Stimulated activated CD8-positive, alpha-beta memory T cell treated with anti-CD3 and anti-CD28 coated beads, Interleukin-4, amount 100 ng/mL, for 48 hours (primary cell): ENCODE data around the gene PCNA.
"Not testable (repeated sequence)": the region's sequence is repeated elsewhere in the genome, so short reads cannot be mapped to it uniquely, and the experiment has no call there.

Experiments
- DNase-seq: peaks from one replicate; pipeline ENCODE4 v3.0.0-alpha.2; 2020

The PCNA gene

GRCh38 chr20:5095931-5096330 lies 23.8 kb downstream of the PCNA start:
- no peak for DNase-seq

GRCh38 chr20:5095454-5095853 lies 24.3 kb downstream of the PCNA start:
- DNase-seq = no peak

DNA sequence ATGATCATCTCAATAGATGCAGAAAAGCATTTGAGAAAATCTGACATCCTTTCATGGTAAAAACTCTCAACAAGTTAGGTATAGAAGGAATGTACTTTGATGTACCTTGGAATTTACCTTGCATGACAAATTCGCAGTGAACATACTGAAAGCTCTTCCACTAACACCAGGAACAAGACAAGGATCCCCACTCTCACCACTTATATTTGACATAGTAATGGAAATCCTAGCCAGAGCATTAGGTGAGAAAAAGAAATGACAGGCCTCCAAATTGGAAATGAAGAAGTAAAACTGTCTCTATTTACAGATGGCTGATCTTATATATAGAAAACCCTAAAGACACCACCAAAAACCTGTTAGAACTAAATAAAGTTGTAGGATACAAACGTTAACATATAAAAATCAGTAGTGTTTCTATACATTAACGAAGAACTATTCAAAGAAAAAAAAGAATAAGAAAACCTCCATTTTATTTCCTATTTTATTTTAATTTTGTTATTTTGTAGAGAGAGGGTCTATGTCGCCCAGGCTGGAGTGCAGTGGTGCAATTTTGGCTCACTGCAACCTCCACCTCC lies 26.9 kb downstream of the PCNA start:
- DNase-seq = no peak

DNA sequence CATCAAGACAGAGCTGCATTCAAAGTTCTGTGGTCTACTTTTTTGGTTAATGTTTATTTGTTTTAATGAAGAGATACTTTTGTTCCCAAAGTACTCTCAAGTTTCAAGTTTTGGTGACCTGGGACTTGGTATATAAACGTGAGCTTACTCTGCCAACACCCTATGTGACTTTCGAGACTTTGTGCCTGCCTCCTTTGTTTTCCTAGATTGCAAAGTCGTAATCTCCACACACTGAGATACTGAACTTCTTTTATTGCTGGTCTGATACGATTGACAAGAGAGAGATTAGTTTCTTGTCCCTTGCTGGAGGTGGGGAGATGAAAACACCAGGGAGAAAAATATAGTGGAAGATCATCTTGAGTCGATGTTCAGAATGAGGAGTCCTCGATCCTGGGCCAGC lies 27.9 kb downstream of the PCNA start:
- no peak for DNase-seq

GRCh38 chr20:5090191-5090590 lies 29.6 kb downstream of the PCNA start:
- no peak for DNase-seq

DNA sequence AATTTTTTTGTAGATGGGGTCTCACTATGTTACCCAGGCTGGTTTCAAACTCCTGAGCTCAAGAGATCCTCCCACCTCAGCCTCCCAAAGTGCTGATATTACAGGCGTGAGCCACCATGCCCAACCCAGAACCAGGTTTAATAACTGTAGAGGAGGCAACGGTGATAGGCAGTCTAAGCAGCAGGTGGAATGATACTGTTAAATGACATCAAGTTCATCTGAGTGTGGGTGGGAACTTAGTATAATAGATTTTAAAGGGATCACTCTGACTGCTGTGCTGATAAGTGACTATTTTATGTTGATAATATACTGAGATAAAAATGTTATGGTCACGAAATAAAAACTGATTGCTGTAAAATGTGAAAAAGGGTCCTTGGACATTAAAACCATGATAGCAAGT lies 31.1 kb downstream of the PCNA start:
- no peak for DNase-seq

DNA sequence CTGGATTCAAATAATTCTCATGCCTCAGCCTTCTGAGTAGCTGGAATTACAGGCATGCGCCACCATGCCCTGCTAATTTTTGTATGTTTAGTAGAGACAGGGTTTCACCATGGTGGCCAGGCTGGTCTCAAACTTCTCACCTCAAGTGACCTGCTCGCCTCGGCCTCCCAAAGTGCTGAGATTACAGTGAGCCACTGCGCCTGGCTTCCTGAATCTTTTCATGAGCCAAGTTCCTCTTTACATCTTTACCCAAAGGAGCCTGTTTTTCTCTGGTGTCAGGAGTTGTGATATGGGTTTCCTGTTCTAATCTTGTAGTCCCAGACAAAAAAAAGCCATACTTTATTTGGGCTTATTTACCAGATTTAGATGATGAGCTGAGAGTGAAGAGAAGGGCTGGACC lies 34.4 kb downstream of the PCNA start:
- DNase-seq = no peak

DNA sequence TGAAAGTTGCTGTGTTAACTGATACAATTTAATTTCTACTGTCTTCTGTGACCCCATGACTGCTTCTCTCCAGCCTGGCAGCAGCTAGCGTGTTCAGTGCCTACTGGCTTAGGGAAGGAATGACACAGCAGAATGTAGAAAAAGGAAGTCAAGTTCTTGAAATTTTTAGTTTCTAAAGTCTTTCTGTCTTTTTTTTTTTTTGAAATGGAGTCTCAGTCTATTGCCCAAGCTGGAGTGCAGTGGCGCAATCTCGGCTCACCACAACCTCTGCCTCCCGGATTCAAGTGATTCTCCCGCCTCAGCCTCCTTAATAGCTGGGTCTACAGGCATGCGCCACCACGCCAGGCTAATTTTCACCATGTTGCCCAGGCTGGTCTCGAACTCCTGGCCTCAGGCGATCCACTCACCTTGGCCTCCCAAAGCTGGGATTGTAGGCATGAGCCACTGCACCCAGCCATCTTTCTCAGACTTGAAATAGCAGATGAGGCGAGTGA lies 39.3 kb downstream of the PCNA start:
- DNase-seq = no peak

DNA sequence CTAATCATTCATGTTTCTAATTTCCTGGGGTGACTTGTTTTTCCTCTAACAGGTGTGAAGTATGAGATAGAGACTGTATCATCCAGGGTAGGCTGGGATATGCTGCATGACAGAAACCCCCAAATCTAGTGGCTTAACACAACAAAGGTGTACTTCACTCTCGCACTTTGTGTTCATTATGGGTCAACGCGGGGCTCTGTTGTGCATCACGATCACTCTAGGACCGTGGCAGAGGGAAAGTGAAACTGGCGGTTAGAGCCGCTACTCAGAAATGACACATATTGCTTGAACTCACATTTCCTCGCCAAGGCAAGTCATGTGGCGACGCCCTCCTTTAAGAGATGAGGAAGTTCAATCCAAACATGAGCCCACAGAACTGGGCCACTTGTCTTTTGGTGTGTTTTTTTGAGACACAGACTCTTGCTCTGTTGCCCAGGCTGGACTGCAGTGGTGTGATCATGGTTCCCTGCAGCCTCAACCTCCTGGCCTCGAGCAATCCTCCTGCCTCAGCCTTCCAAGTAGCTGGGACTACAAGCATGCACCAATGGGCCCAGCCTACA lies 41.3 kb downstream of the PCNA start:
- DNase-seq = peak; percentile 83

DNA sequence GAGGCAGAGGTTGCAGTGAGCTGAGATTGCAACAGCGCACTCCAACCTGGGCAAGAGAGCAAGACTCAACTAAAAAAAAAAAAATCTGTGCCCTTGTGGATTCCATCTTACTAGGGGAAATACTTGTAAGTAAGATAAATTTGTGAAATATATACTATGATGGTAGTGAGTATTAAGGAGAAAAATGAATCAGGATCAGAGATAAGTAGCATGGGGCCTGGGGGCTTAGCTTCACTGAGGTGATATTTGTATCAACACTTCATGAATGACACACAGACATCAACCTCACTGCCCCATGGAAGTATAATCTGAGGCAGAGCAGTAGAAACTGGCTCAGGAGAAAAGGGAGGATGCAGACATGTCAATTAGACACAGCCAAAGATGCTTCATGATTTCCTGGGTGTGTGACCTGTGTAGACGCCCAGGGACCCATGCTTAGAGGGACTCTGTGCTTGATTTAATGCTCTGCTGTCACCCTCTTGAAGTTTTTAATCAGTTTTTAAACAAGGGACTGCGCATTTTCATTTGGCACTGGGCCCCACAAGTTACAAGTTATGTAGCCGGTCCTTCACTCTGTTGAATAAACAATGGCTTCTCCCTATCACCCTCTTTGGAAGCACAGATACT lies 41.9 kb downstream of the PCNA start:
- peak; percentile 31 for DNase-seq

- DNase-seq = not testable (repeated sequence)
Measured at GRCh38 chr20:5076913-5077312, 42.8 kb downstream of the PCNA start.

GRCh38 chr20:5074232-5074674 lies 45.5 kb downstream of the PCNA start:
- DNase-seq = no peak

DNA sequence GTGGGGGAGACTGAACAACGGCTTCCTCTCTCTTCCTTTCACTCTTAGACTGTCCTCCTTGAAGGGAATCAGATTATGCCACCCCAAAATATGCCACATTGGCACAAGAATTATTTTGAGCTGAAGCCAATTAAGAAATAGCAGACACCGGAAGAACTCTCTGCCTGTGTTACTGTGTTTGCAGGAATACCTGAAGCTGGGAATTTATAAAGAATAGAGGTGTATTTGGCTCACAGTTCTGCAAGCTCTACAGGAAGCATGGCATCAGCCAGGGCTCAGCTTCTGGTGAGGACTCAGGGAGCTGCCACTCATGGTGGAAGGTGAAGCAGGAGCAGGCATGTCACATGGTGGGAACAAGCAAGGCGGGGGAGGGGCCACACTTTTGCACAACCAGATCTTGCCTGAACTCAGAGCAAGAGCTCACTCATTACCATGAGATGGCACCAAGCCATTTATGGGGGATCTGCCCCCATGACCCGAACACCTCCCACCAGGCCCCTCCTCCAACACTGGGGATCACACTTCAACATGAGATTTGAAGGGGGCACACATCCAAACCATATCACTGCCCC lies 46.0 kb downstream of the PCNA start:
- DNase-seq = peak; percentile 34

DNA sequence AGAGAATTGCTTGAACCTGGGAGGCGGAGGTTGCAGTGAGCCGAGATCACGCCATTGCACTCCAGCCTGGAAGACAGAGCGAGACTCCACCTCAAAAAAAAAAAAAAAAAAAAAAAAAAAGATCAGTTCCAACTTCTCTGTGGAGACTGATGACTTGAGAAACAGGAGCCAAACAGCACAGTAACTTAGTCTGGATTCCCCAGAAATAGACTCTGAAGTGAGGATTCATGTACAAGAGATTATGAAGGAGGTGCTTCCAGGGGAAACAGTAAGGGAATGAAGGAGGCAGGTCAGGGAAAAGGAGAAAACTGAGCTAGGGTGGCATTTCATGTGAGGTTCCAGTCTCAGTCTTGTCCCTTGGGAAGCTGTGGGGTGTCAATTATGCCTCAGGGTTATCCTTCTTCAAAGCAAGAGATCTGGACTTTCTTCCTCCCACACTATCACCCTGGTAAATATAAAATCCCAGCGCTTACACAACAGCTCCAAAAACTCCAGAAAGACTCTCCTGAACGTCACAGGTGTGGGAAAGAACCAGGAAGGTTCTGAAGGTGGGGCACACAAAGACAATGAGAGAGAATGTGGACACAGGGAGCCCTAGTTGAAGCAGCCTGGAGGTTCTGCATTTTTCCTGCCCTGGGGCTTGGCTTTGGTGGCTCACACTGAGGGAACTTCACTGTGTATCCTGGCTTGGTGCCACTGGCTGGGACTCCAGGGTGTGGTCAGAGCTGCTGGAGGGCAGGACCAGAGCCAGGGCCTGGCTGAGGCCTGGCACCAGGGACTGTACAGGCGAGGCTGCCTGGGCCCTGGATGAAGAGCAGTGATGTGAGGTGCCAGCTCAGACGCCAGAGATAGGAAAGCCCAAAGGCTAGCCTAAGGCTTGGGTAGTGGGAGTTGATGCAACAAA lies 46.8 kb downstream of the PCNA start:
- DNase-seq = no peak

GRCh38 chr20:5071942-5072341 lies 47.8 kb downstream of the PCNA start:
- DNase-seq = not testable (repeated sequence)

DNA sequence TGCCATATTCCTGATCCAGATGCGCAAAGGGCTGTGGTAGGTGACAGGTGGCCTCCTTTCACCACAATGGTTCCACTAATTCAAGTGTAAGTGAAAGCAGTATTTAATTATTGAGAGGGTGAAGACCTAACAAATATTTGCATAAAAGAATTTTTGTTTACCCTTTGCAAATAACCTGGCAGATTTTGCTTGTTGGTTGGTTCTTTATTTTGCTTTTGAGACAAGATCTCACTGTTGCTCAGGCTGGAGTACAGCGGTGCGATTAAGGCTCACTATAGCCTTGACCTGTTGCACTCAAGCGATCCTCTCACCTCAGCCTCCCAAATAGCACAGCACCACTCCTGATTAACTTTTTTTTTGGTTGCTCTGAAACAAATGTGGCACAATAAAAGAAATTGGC lies 49.2 kb downstream of the PCNA start:
- no peak for DNase-seq

DNA sequence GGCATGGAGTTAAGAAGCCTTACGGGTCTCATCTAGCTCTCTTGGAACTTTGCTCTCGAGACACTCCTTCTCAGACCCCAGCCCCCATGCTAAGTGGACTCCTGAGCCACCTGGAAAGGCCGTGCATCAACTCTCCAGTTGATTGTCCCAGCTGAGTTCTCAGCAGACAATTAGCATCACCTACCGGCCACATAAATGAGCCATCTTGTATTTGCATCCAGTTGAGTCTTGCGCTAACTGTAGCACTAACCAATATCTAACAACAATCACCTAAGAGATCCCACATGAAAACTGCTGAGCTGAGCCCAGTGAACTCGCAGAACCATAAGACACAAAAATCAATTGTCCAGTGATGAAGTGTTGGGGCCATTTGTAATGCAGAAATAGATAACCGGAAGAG lies 49.7 kb downstream of the PCNA start:
- DNase-seq = no peak

- DNase-seq = no peak
Measured at GRCh38 chr20:5069141-5069806, 50.5 kb downstream of the PCNA start.

DNA sequence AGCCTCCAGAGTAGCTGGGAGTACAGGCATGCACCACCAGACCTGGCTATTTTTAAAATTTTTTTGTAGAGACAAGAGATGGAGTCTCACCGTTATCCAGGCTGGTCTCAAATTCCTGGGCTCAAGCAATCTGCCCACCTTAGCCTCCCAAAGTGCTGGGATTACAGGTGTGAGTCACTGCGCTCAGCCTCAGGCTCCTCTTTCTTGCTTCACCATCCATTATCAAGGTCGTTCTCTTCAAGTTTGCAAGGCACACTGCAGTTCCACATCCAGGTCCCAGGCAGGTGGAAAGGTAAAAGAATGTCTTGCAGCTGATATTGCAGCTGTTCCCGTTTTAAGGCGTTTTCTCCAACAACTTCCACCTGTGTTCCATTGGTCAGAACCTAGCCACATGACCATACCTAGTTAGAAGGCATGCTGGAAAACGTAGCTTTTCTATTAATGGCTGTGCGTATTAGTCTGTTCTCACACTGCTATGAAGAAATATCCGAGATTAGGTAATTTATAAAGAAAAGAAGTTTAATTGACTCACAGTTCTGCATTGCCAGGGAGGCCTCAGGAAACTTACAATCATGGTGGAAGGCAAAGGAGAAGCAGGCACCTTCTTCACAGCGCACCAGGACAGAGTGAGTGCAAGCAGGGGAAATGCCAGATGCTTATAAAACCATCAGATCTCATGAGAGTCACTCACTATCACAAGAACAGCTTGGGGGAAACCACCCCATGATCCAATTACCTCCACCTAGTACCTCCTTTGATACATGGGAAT lies 51.7 kb downstream of the PCNA start:
- DNase-seq = no peak

GRCh38 chr20:5065879-5066383 lies 53.8 kb downstream of the PCNA start:
- DNase-seq = peak; percentile 28

GRCh38 chr20:5065166-5065878 lies 54.4 kb downstream of the PCNA start:
- DNase-seq = no peak
